HG03159 (cell line): ENCODE measurements around the gene ARAP1.

Source experiments
- ATAC-seq: cut with Tn5 transposase; IDR thresholded peaks from one replicate; pipeline ENCODE4 v1.9.1; 2021; ENCODE audit warnings: mild to moderate bottlenecking, moderate library complexity; ENCODE audit not compliant: unreplicated experiment

The ARAP1 gene

DNA sequence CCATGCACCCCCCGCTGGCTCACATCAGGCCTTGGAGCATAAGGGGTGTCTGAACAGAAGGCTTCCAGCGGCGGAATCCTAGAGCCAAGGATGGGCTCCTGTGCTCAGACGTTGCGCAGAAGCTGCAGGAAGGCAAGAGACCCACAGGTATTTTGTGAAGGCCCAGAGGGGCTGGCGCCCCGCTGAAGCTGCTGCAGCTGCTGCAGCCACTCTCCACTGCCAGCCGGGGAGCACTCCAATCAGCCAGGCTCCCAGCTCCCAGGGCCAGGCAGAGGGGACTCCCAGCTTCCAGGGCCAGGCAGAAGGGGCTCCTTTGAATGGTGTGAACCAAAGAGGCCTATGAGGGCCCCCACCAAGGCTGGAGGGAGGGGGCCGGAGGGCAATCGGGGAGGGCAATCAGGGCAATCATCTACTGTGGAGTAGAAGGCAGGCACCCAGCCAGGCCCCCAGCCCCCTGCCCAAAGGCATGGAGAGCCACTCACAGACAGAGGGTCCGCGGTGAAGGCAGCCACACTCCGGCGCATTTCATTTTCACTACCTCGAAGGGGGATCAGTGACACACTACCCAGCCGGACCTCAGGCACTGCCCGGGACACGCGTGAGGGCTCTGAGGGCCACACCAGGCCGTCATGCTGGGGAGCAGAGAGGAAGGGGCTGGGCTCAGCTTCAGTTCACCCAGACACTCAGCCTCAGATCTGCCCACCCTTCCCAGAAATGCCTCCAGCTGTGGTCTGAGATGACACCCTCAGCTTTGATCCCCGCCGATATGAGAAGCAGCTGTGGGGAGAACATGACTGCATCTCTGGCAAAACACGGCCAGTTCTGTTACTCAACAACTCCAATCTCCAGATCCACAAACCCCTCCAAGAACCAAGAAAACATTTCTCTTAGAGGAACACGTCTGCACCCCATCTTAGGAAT, 66.4 kb downstream of the ARAP1 start:
- ATAC-seq = no peak

DNA sequence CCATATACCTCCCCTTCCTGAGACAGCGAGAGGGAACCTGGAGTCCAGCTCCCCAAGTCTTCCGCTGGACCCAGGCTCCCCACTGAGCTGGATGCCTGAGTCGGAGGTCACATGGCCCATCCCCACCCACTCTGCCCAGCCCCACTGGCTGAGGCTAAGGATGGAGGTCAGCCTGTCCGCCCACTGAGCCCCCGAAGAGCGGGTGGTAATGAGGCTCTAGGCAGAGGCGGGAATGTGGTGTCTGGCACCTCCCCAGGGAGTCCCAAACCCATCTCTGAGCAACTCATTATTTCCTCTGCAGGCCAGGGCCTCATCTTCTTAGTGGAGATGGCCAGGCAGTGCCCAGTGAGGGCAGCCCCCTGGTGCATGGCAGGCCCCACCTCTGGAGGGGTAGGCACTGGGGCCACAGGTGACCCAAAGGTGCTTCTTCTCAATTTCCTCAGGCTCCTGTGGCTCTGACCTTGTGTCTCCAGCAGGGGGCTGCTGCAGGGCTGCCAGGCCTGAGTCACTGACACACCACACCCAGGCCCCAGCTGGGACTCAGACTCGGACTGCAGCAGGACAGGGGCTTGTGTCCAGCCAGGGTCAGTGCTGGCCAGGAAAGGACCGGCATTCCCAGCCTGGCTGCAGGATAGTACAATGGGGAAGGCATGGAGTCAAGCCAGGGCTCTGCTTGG, 67.8 kb downstream of the ARAP1 start:
- ATAC-seq = no peak

DNA sequence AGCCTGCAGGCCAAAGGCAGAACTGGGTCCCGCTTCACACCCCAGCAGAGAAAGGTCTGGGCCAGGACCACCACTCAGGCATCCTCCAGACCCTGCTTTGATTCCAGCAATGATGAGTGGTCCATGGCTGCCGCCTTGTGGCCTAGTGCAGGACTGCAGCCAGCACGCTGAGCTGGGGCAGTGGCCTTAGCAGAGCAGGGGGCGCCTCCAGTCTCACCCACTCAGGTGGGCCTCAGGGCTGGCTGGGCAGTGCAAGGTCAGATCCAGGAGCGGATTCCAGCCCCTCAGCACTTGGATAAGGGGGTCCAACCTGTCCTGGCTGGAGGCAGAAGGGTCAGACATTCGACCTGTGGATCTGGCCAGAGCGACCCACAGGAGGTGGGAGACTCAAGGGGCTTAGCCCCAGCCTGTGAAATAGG, 68.4 kb downstream of the ARAP1 start:
- no peak for ATAC-seq

DNA sequence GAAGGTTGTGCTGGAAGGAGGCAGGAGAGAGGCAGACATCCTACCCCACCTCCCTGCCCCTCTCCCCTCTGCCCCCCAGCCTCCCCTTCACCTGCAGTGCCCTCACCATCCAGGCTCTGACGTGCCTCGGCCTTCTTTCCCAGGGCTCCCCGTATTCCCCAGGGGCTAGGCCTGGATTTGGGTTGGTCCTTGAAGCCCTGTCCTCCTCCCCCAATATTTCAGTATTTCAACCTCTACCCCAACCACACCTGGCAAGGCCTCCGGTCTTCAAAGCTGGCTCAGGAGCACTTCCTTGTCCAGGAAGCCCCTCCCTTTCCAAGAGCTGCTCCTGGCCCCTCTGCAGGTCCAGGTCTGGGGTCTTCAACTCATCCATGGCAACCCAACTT, 69.4 kb downstream of the ARAP1 start:
- ATAC-seq = no peak

DNA sequence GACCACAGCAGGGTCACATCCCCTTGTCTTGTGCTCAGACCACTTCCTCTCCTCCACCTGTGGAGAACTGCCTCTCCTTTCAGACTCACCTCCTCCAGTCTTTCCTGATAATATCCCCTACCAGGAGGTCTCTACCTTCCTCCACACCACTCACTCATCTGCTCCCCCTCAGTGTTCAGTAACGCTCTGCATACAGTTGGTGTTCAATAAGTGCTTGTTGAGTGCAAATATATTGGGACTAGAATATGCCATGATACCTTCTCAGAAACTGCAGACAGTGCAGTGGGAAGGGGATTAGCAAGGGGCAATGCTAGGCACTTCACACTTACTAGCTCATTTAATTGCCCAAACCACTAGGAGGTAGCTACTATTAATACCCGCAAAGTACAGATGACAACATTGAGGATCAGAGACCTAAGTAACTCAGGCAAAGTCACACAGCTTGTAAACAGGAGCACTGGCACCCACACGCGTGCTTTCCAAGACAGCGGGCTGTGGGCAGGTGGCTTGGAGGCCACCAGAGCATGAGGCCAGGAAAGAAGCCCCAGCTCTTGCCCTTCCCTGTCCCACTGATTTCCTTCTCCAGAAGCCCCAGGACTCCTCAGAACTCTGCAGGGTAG, 69.9 kb downstream of the ARAP1 start:
- ATAC-seq = no peak

DNA sequence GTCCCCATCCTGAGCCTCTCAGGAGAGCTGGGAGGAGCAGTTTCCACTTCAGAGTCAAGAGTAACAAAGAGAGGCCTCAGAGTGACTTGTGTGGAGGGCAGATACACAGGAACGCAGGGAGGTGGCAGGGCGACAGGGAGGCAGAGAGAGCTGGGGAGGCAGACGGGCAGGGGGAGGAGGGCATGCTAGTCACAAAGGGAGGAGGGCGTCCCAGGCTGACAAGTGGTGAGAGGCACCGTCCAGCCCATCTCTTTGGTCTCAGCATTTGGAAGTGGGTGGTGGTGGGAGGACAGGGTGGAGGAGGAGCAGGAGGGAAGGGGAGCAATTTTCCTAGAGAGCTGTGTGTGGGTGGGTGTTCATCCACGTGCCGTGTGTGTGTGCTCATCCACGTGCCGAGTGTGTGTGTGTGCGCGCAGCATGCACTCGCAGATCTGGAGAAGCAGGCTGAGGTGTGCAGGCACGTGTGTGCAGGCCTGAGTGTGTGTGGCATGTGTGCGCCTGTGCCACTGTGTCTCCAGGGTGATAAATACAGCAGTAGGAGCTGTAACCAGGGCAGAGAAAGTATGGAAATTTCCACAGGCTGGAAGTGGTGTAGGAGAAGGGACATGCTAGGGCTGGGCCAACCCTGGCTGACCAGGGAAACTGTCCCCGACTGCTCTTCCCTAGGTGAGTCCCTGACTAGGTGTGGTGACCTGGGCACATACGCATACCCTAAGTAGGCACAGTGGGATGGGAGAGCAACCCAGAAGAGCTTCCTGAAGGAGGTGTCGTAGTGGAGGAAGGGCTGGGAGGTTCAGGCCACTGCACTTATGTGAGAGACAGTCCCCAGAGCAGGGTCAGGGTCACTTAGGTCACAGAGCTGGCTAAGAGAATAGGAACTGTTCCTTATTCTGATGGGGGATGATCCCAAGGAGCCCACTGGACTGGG, 70.7 kb downstream of the ARAP1 start:
- no peak for ATAC-seq

DNA sequence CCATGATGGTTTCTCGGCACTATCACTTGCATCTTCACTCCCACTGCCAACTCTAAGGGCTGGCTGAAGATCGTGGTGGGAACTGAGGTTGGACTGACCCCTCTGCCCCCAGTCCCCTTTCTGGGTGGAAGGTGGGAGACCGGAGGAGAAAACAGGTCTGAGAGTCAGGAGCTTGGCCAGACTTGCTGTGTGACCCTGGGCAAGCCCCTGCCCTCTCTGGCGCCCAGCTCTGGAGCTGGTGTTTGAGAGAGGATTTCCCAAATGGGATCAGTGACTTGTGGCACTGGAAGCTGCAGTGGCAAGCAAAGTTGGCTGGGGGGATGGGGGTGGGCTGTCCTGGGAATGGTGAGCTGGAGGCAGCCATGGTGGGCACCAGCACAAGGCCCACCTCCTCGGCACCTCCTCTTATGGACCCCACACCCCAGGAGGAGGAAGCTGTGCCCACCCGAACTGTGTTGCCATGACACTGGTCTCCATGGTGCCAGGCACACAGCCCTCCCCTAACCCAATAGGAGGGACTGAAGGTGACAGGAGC, 71.5 kb downstream of the ARAP1 start:
- no peak for ATAC-seq

DNA sequence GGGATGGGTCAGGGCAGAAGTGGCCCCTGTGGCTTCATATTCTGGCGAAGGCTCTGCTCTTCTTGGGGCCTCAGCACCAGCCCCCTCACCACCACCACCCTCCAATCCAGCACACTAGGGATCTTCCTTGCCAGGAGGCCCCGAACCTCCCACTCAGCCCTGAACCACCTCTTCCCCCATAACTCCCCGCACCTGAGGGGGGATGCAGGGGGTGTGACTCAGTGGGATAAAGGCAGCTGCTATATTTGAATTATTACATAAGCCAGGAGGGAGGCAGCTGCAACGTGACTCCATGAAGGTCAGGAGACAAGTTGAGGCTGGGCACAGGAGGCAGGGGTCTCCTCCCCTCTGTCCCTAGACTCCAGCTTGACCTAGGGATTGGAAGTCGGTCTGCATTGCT, 72.3 kb downstream of the ARAP1 start:
- no peak for ATAC-seq

DNA sequence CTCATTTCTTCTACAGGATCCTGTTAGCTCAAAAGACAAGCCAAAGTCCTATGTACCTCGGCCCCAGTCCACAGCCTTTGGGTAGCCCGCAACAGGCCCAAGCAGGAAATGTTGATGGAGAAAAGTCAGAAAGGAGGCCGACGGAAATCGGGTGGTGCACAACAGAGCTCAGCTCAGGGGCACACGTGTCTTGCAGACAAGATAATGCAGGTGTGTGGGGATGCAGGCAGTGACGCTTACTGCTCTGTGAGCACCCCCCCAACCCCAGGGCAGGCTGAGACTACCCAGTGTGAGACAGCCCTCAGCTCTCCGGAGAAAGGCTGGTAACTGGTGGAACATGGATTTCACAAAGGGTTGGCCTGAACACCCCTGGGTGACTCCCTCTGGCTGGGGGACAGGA, 73.7 kb downstream of the ARAP1 start:
- no peak for ATAC-seq

DNA sequence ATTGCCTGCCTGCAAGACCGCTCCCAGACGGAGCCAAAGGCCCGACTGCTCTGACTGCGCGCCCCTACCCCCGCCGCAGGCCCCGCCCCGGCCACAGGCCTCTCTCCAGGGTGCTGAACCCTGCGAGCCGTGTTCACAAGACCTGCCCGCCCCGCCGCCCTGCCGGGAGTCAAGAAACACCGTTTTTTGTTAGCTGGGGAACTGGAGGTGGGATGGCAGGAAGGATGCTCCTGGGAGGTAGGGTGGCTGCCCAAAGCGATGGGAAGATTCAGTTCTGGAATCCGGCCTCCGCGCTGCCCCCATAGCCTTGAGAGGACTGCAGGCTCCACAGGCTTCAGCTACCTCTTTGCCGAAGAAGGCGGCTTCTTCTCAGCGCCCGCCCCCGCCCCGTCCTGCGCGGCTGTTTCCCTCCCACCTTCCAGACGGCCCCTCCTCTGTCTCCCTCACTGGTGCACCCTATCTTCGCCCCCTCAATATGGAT, 75.3 kb downstream of the ARAP1 start:
- ATAC-seq = no peak

DNA sequence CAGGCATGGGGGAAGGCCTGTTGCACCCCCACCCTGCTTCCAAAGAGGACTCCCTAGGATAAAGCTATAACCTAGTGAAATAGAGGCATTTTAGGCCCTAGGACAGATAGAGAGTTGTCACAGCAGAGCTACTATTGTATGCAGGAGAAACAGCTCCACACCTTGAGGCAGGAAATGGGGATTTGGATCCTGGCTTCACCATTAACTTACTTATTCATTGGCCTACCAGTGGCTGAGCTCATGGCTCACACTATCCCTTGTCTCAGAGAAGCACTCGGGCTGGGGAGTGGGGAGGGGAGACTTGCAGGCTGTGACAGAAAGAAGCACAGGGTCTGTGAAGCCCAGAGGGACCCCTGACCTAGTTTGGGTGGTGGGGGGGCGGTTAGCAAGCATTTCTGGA, 77.0 kb downstream of the ARAP1 start:
- no peak for ATAC-seq

DNA sequence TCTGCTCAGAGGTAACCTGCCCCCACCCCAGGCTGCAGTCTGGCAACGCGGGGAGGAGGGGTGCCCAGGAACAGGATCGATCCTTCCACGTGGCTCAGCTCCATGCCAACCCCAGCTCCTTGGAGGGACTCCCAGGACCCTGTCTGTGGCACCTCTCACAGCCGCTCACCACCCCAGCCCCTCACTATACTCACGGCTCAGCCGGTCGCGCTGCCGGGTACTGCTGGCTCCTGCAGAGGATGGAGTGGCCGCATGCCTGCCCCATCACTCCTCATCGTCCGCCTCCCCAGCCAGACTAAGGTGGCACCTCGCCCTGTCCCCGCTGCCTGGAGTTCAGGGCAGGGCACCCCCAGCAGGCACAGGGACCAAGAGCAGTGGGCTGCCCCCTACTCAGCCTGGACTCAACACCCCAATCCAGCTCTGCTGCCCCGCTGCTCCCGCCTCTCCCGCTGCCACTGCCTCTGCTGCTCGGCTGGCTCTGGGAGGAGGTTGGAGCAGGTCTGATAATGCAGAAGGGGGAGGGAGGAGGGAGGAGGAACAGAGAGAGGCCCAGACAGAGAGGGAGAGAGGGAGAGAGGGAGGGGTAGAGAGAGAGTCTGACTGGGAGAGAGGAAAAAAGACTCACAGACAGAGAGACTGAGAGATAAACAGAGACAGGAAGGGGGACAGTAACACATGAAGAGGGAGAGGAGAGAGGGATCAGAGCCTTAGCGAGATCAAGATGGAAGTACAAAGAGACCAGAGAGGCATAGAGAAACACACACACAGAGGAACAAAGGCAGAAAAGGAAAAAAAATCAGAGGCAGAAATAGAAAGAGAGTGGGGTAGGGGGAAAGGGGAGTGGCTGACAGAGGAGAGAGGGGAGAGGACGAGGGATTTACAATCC, 78.0 kb downstream of the ARAP1 start, which contains the start of gene PDE2A:
Gene PDE2A (minus strand): TSS at position 480 of the 886 bp plus-strand sequence. CDS start 215 bp downstream, at position 265.
- no peak for ATAC-seq

DNA sequence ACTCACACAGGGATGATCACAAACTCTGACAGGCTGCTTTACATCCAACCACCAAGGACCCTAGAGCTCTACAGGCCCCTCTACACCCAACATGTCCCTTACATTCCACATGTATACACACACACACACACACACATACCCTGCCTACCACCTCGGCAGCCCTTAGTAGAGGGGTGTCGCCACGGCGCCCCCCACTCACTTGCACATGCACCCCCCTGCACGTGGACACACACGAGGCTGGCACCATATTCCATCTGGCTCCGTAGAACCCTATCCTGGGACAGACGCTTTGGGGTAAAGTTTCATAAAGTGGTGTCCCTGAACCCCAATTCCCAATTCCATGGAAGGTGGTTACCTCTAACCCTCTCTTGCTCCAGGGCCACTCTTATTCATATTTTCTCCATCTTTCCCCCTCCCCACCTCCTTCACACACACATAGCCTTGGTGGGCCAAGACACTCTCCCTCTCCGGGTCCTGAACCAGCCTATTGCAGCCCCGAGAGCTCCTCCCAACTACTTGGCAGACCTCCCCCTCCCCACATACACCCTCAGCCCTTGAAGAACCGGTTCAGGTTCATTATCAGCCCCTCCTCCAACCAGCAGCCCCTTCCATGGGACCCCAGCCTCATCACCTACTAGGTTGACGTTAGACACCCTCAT, 78.8 kb downstream of the ARAP1 start:
- ATAC-seq = no peak

DNA sequence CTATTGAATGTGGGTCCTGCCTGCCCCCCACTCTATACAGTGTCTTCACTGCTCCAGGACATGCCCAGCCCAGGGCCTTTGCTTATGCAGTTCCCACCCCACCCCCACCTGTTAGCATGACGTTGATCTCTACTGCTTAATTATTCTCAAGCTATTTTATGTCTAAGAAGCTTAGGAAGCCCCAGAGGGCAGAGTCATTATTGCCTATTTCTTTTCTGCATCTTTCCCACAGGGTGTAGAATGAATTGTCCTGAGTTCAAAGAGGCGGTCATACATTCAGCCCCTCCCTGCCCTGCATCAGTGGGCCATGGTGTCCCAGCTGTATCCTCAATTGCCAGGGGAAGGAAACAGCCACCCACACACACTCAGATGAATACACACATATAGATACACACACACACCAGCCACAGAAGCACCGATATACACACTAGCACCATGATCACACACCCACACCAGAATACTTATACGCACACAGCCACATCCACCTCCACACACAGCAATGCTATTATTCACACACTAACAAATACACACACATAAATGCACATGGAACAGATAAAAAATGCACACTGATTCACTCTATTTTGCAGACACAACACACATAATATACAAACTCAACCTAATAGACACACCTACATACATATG, 79.5 kb downstream of the ARAP1 start:
- no peak for ATAC-seq

DNA sequence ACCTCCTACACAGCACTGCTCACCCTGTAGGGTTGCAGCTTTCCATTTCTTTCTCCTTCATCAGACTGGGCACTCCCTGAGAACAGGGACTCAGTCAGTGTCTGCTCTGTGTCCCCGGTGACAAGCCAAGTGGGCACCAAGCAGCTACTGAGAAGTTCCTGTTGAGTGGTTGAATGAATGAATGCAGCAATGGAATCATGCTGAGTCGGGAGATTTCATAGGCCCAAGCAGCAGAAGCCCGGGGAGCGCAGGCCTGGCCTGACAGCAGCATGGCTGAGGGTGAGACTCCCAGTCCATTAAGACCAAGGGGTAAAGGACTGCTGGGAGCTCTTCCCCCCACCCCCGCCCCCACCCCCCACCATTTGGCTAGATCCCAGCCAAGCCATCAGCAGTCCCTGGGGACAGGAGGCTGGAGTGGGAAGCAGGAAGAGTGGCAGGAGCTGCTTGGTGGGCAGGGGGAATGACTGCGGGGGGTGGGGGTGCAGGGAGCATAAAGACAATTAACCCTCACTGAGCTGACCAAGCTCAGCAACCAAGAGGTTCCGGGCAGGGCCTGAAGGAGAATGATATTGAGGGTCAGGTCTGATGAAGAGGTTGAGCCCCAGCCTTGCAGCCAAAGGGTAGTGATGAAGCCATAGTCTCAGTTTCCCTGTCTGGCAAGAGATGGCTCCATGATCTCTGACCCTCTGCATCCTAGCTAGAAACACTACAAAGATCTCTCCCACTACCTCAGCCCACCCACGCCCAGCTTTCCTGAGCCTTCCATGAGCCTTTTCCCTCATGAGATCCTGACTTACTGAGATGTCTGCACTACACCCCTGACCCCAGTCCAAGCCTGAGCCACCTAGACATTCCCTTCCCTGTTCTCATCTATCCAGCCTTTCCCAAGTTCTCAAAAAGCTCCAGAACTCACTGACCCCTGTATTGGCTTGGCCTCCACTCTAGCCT, 80.8 kb downstream of the ARAP1 start:
- ATAC-seq = no peak

DNA sequence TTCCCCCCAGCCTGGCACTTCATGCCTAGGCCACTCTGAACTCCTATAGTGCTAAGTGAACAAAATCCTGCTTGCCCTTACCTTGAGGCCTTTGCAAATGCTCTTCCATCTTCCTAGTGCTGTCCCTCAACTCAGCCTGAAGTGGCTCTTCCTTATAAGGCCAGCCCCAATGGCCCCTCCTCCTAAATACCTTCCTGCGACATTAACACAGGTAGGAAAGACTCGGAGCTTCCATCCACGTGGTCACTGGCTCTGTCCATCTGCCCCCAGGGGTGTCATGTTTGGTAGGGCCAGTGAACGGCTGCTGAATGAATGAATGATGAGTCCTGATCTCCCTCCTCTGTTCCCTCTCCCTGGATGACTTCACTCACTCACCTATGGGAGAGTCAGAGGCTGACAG, 82.2 kb downstream of the ARAP1 start:
- no peak for ATAC-seq

DNA sequence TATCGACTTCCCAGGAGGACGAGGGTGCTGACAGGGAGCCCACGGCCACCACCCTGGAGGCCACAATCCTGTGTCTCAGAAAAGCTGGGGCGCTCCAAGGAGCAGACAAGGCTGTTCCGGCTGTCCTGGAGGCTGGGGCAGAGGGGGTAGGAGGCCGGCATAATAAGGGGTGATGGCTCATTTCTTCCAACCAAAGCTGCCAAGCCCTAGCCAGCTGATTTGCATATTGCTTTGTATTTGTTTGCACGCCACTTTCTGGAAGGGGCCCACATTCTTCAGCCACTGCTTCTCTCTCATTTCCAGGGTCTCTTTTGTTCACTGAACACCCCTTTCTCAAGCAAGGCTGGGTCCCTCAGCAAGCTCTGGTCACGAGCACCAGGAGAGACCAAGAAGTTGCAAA, 82.7 kb downstream of the ARAP1 start:
- no peak for ATAC-seq
